ENCODE measurements around the gene B3GNT8. TPM values are rescaled to one million over a fixed set of nuclear protein-coding genes. Genes with fewer than 3 reads are reported as not detected.

The B3GNT8 gene
- total and polyA plus RNA-seq, 2 donors (not counting 1 experiment from before 2014, with no cell fraction given) = 0.27 TPM; not detected in 1

DNA sequence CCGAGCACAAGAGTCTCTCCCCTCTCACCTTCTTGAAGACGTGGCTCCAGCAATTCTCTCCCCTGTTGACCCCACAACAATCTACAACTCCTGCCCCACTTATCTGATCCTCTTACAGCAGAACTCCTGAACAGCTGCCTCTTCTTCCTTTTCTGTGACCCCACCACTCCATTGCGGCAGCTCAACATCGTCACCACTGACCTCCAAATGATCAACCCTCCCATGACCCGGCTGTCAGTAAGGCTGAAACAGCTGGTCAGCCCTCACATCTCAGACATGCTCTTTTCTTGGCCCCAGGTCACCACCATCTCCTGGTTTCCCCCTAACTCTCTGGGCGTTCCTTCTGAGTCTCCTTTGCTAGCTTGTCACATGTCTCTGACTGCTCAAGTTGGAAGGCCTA lies 31.8 kb downstream of the B3GNT8 start:
- ChIA-PET CTCF (no interaction called here), POLR2A (interaction anchor here (0.8 kb wide), 1 partner anchor 31 kb away, joined by 3 read pairs; the partner anchor contains the start of gene B9D2)
- 79% methylated on average over 6 of the region's 6 CpGs for WGBS (ENCODE audit: insufficient coverage)
- H3K27ac ChIP-seq (ENCODE audit: low read length in 2 of 2) = no peak overlapping the region
- H3K27me3 ChIP-seq (replicated peaks in 1 of 4; ENCODE audit: control extremely low read depth in 1 of 4, control insufficient read depth in 3 of 4, insufficient read depth in 4 of 4, low read length in 3 of 4) = no peaks in the 10 kb centered on the region
- Mint-ChIP-seq H3K9me3 (ENCODE audit: insufficient read depth) (no peaks in the 10 kb centered on the region), H3K27ac (peak overlapping the region; percentile 22), H3K4me1 (peaks cover 40% of the 10 kb centered on the region), H3K27me3 (no peaks in the 10 kb centered on the region), H3K4me3 (peak overlapping the region; percentile 80)
- no peaks in the 10 kb centered on the region for H3K9me3 ChIP-seq (ENCODE audit: control extremely low read depth in 1 of 3, control insufficient read depth in 2 of 3, insufficient read depth in 1 of 3, low read length in 2 of 3)
- H4K20me1 ChIP-seq (ENCODE audit: control insufficient read depth, insufficient read depth, low read length, poor library complexity, severe bottlenecking) = no peaks in the 10 kb centered on the region
- no peak overlapping the region for H3K9ac ChIP-seq (ENCODE audit: low read length)
- TF ChIP-seq, protein P1, sequence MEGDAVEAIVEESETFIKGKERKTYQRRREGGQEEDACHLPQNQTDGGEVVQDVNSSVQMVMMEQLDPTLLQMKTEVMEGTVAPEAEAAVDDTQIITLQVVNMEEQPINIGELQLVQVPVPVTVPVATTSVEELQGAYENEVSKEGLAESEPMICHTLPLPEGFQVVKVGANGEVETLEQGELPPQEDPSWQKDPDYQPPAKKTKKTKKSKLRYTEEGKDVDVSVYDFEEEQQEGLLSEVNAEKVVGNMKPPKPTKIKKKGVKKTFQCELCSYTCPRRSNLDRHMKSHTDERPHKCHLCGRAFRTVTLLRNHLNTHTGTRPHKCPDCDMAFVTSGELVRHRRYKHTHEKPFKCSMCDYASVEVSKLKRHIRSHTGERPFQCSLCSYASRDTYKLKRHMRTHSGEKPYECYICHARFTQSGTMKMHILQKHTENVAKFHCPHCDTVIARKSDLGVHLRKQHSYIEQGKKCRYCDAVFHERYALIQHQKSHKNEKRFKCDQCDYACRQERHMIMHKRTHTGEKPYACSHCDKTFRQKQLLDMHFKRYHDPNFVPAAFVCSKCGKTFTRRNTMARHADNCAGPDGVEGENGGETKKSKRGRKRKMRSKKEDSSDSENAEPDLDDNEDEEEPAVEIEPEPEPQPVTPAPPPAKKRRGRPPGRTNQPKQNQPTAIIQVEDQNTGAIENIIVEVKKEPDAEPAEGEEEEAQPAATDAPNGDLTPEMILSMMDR (IDR thresholded peaks at IDR 0.05) = no peak
- TF ChIP-seq EZH2 (IDR thresholded peaks at IDR 0.05; ENCODE audit: borderline replicate concordance, insufficient read depth, low read depth, low read length, poor library complexity, severe bottlenecking) = no peak
- H3K36me3 ChIP-seq (replicated peaks in 1 of 2; ENCODE audit: control extremely low read depth in 1 of 2, control insufficient read depth in 1 of 2, extremely low read depth in 1 of 2, insufficient read depth in 2 of 2, low read length in 1 of 2) = peaks cover 0 to 24% of the 10 kb centered on the region in 2 experiments
- peaks cover 27 to 28% of the 10 kb centered on the region in 2 donors for H3K4me1 ChIP-seq (ENCODE audit: control insufficient read depth in 2 of 2, insufficient read depth in 2 of 2, low read length in 2 of 2)
- H2AFZ ChIP-seq (ENCODE audit: insufficient read depth, low read depth, low read length, poor library complexity, severe bottlenecking) = no peak overlapping the region
- no peak overlapping the region for H3K4me3 ChIP-seq (ENCODE audit: control extremely low read depth in 1 of 5, extremely low read depth in 1 of 5, insufficient read depth in 1 of 5, low read depth in 2 of 5, low read length in 4 of 5)
- no peak for ATAC-seq (ENCODE audit: low read depth)
- no peak for DNase-seq
- peaks cover 59% of the 10 kb centered on the region for H3K79me2 ChIP-seq (ENCODE audit: control insufficient read depth, insufficient read depth, low read length)
- H3K4me2 ChIP-seq (replicated peaks; ENCODE audit: low read depth, low read length, poor library complexity, severe bottlenecking) = no peak overlapping the region
- intact Hi-C loops (cut with micrococcal nuclease) = loop anchor here (5.0 kb wide), 1 partner anchor 678 kb away; the partner anchor contains the start of genes COQ8B and ITPKC

DNA sequence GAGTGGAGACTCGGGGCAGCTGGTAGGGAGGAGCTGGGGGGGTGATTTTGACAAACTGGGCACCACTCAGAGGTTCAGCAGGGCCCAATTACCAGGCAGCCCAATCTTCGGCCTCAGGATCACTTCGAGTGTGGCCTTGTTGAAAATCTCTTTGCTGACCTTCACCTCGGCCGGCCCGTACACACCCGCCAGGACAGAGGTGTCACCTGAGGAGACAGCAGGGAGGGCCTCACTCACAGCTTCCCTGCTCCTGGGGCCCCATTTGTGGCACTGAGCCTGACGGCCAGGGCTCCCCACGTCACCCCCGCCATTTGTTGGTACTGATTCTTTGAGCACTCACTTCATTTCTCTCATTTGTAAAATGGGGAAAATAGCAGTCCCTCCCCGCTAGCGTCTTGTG lies 34.4 kb downstream of the B3GNT8 start:
- H3K4me2 ChIP-seq (replicated peaks; ENCODE audit: low read depth, low read length, poor library complexity, severe bottlenecking) = no peak overlapping the region
- no peak overlapping the region for H2AFZ ChIP-seq (ENCODE audit: insufficient read depth, low read depth, low read length, poor library complexity, severe bottlenecking)
- Mint-ChIP-seq H3K27ac (no peak overlapping the region), H3K4me3 (no peak overlapping the region), H3K27me3 (no peaks in the 10 kb centered on the region), H3K9me3 (ENCODE audit: insufficient read depth) (no peaks in the 10 kb centered on the region), H3K4me1 (peaks cover 22% of the 10 kb centered on the region)
- no peak for ATAC-seq (ENCODE audit: low read depth)
- ChIA-PET POLR2A (no interaction called here), CTCF (interaction anchor here (0.6 to 1.3 kb wide), 2 partner anchors 14 to 928 kb away, joined by 4 read pairs; no protein-coding TSS in a partner anchor)
- H3K36me3 ChIP-seq (replicated peaks in 1 of 2; ENCODE audit: control extremely low read depth in 1 of 2, control insufficient read depth in 1 of 2, extremely low read depth in 1 of 2, insufficient read depth in 2 of 2, low read length in 1 of 2) = peaks cover 0 to 44% of the 10 kb centered on the region in 2 experiments
- H4K20me1 ChIP-seq (ENCODE audit: control insufficient read depth, insufficient read depth, low read length, poor library complexity, severe bottlenecking) = no peaks in the 10 kb centered on the region
- no peak for DNase-seq
- TF ChIP-seq, protein P1 (IDR thresholded peaks at IDR 0.05) = no peak
- no peak for TF ChIP-seq EZH2 (IDR thresholded peaks at IDR 0.05; ENCODE audit: borderline replicate concordance, insufficient read depth, low read depth, low read length, poor library complexity, severe bottlenecking)
- intact Hi-C loops (cut with micrococcal nuclease) = no loop called here
- no peaks in the 10 kb centered on the region for H3K27me3 ChIP-seq (replicated peaks in 1 of 4; ENCODE audit: control extremely low read depth in 1 of 4, control insufficient read depth in 3 of 4, insufficient read depth in 4 of 4, low read length in 3 of 4)
- H3K9me3 ChIP-seq (ENCODE audit: control extremely low read depth in 1 of 3, control insufficient read depth in 2 of 3, insufficient read depth in 1 of 3, low read length in 2 of 3) = no peaks in the 10 kb centered on the region
- H3K4me1 ChIP-seq (ENCODE audit: control insufficient read depth in 2 of 2, insufficient read depth in 2 of 2, low read length in 2 of 2) = peaks cover 15 to 16% of the 10 kb centered on the region in 2 donors
- H3K9ac ChIP-seq (ENCODE audit: low read length) = no peak overlapping the region
- H3K27ac ChIP-seq (ENCODE audit: low read length in 2 of 2) = no peak overlapping the region
- H3K4me3 ChIP-seq (ENCODE audit: control extremely low read depth in 1 of 5, extremely low read depth in 1 of 5, insufficient read depth in 1 of 5, low read depth in 2 of 5, low read length in 4 of 5) = no peak overlapping the region
- peaks cover 36% of the 10 kb centered on the region for H3K79me2 ChIP-seq (ENCODE audit: control insufficient read depth, insufficient read depth, low read length)
- 99% methylated on average over 12 of the region's 12 CpGs for WGBS (ENCODE audit: insufficient coverage)
